ENCODE data around the gene UBE2D1. TPM values are rescaled to one million over a fixed set of nuclear protein-coding genes. Genes with fewer than 3 reads are reported as not detected.

UBE2D1 gene
- total and polyA plus RNA-seq, 2 of the 8 experiments (the other 6 are each of a cell fraction or from before 2014, with no cell fraction given) = 21.2 to 33.5 TPM

- Histone ChIP-seq H2AK5ac (ENCODE audit: low read depth, low read length) (no peak overlapping the region), H3K4me3 (ENCODE audit: extremely low read depth in 1 of 4, insufficient read depth in 2 of 4, low read depth in 3 of 4, low read length in 4 of 4) (no peak overlapping the region), H3K4me2 (ENCODE audit: insufficient read depth in 1 of 2, low read depth in 2 of 2, low read length in 2 of 2) (no peak overlapping the region), H3K23ac (ENCODE audit: insufficient read length) (no peak overlapping the region), H3K27ac (ENCODE audit: low read depth, low read length) (no peak overlapping the region), H3K56ac (replicated peaks; ENCODE audit: insufficient read length, low read depth, low read length) (no peak overlapping the region), H3K14ac (ENCODE audit: insufficient read length) (no peak overlapping the region), H3K27me3 (replicated peaks in 1 of 4; ENCODE audit: control insufficient read depth in 3 of 4, extremely low read depth in 1 of 4, insufficient read depth in 3 of 4, low read length in 3 of 4) (no peaks in the 10 kb centered on the region), H2BK20ac (ENCODE audit: low read length) (no peak overlapping the region), H4K91ac (replicated peaks; ENCODE audit: insufficient read length, low read length) (no peak overlapping the region), H2BK15ac (ENCODE audit: low read length) (no peak overlapping the region), H2BK5ac (ENCODE audit: low read depth, low read length) (no peak overlapping the region), H2AFZ (ENCODE audit: low read length) (no peak overlapping the region), H3K79me1 (ENCODE audit: low read depth, low read length) (no peaks in the 10 kb centered on the region), H3K36me3 (ENCODE audit: control insufficient read depth in 2 of 4, insufficient read depth in 4 of 4, low read length in 3 of 4) (peaks cover 6 to 86% (median 43%) of the 10 kb centered on the region in 4 experiments; a peak in 6 of 8 replicates), H3K4me1 (replicated peaks in 1 of 4; ENCODE audit: control insufficient read depth in 3 of 4, insufficient read depth in 4 of 4, low read length in 3 of 4) (no peaks in the 10 kb centered on the region), H4K20me1 (replicated peaks in 1 of 2; ENCODE audit: control insufficient read depth in 1 of 2, insufficient read depth in 2 of 2, low read length in 2 of 2) (peaks cover 0 to 1% of the 10 kb centered on the region in 2 experiments), H4K5ac (ENCODE audit: insufficient read length, low read depth, low read length) (no peak overlapping the region), H3K9me3 (ENCODE audit: insufficient read depth in 2 of 2, low read depth in 1 of 2, low read length in 1 of 2) (no peaks in the 10 kb centered on the region), H2BK120ac (replicated peaks; ENCODE audit: low read depth, low read length) (no peak overlapping the region), H3K23me2 (ENCODE audit: low read depth, low read length) (no peaks in the 10 kb centered on the region), H3K4ac (replicated peaks; ENCODE audit: insufficient read length, low read depth, low read length) (no peak overlapping the region), H4K8ac (ENCODE audit: extremely low read depth, insufficient read depth, low read length) (no peak overlapping the region), H3K79me2 (ENCODE audit: control insufficient read depth in 1 of 2, insufficient read depth in 2 of 2, low read length in 2 of 2) (peaks cover 0 to 9% of the 10 kb centered on the region in 2 experiments; a peak in 1 of 4 replicates), H3K9ac (replicated peaks in 1 of 4; ENCODE audit: extremely low read depth in 1 of 4, low read depth in 3 of 4, low read length in 3 of 4) (no peak overlapping the region), H2BK12ac (ENCODE audit: low read depth, low read length) (no peak overlapping the region), H3K18ac (ENCODE audit: extremely low read depth, low read length) (no peak overlapping the region)
- no peak for DNase-seq (ENCODE audit: low read depth in 1 of 2, low spot score in 2 of 2)
- WGBS, 2 experiments (ENCODE audit: extremely low coverage in 1 of 2, insufficient coverage in 1 of 2, insufficient read length in 1 of 2, insufficient replicate concordance in 2 of 2, low coverage in 1 of 2, low lambda C conversion rate in 2 of 2, missing lambda C conversion rate in 1 of 2) = 91% methylated on average over 2 of the region's 2 CpGs; no CpG with 5 or more reads in 1 of the 2 experiments
- ChIA-PET POLR2A (ENCODE audit: partially characterized antibody) (interaction anchor here (1.1 to 1.7 kb wide), 3 partner anchors 9 to 15 kb away, joined by 3 to 6 read pairs (median 4); no protein-coding TSS in a partner anchor), CTCF (ENCODE audit: partially characterized antibody) (interaction anchor here (0.6 to 2.2 kb wide), 5 partner anchors 19 to 102 kb away, joined by 3 to 11 read pairs (median 4); no protein-coding TSS in a partner anchor)
- no peak for TF ChIP-seq EGR1 (IDR thresholded peaks at IDR 0.05; ENCODE audit: borderline replicate concordance, low read depth, low read length)
- TF ChIP-seq SP2 (IDR thresholded peaks at IDR 0.05; ENCODE audit: low read length) = no peak
- TF ChIP-seq TBP (IDR thresholded peaks at IDR 0.05; ENCODE audit: low read depth, low read length) = no peak
- FAIRE-seq = no peak
Observed at GRCh38 chr10:58393317-58393716, 58.5 kb downstream of the UBE2D1 start.

All from H1 (cell line).